GM23248 (cell line): ENCODE measurements around the gene CLDN10. TPM values are rescaled to one million over a fixed set of nuclear protein-coding genes. Genes with fewer than 3 reads are reported as not detected.
"Not testable (repeated sequence)": the region's sequence is repeated elsewhere in the genome, so short reads cannot be mapped to it uniquely, and the experiment has no call there.

Source experiments
- DNase-seq: peaks from one replicate; pipeline ENCODE4 v3.0.0-alpha.2; 2015
- H2AFZ ChIP-seq: fragments of 200-600 bp; sonication (generic); 2 replicates; pipeline ENCODE4 v1.6.1; 2016; ENCODE audit warnings: antibody characterized with exemption
- H3F3A ChIP-seq: fragments of 200-600 bp; sonication (generic); 2 replicates; pipeline ENCODE4 v1.6.1; 2016; ENCODE audit warnings: mild to moderate bottlenecking, antibody characterized with exemption, mixed run types; ENCODE audit not compliant: insufficient read depth
- H3K27ac ChIP-seq: fragments of 200-600 bp; sonication (generic); 2 replicates; pipeline ENCODE4 v1.5.1; 2016; ENCODE audit warnings: mild to moderate bottlenecking
- H3K27me3 ChIP-seq: fragments of 200-600 bp; sonication (generic); replicated peaks from 2 replicates; pipeline ENCODE4 v1.6.1; 2016; ENCODE audit warnings: mild to moderate bottlenecking; ENCODE audit not compliant: insufficient read depth
- H3K36me3 ChIP-seq: fragments of 200-600 bp; sonication (generic); 2 replicates; pipeline ENCODE4 v1.6.1; 2016; ENCODE audit warnings: low read depth, mild to moderate bottlenecking
- H3K4me1 ChIP-seq: fragments of 200-600 bp; sonication (generic); 2 replicates; pipeline ENCODE4 v1.6.1; 2016; ENCODE audit warnings: mild to moderate bottlenecking; ENCODE audit not compliant: insufficient read depth
- H3K4me2 ChIP-seq: fragments of 200-600 bp; sonication (generic); one replicate; pipeline ENCODE4 v1.6.1; 2016; ENCODE audit warnings: mild to moderate bottlenecking; ENCODE audit not compliant: unreplicated experiment
- H3K4me3 ChIP-seq: fragments of 200-600 bp; sonication (generic); 2 replicates; pipeline ENCODE4 v1.5.1; 2016; ENCODE audit warnings: mild to moderate bottlenecking
- H3K79me2 ChIP-seq: fragments of 200-600 bp; sonication (generic); 2 replicates; pipeline ENCODE4 v1.6.1; 2016; ENCODE audit warnings: mild to moderate bottlenecking; ENCODE audit not compliant: insufficient read depth
- H3K9ac ChIP-seq: fragments of 200-600 bp; sonication (generic); 2 replicates; pipeline ENCODE4 v1.6.1; 2016; ENCODE audit warnings: mild to moderate bottlenecking
- H3K9me2 ChIP-seq: fragments of 200-600 bp; sonication (generic); 2 replicates; pipeline ENCODE4 v1.6.1; 2016; ENCODE audit warnings: mixed run types, mild to moderate bottlenecking, moderate library complexity; ENCODE audit not compliant: insufficient read depth
- H3K9me3 ChIP-seq: fragments of 200-600 bp; sonication (generic); one replicate; pipeline ENCODE4 v1.6.1; 2017; ENCODE audit warnings: low read depth
- H4K20me1 ChIP-seq: fragments of 200-600 bp; sonication (generic); 2 replicates; pipeline ENCODE4 v1.6.0; 2016; ENCODE audit not compliant: insufficient read depth
- EZH2 ChIP-seq: fragments of 200-600 bp; sonication (generic); IDR thresholded peaks from 2 replicates; pipeline ENCODE4 v1.6.1; 2018; ENCODE audit warnings: antibody characterized with exemption, mild to moderate bottlenecking; ENCODE audit not compliant: insufficient read depth, poor library complexity, severe bottlenecking
- EZH2phosphoT487 ChIP-seq: fragments of 200-600 bp; sonication (generic); IDR thresholded peaks from 2 replicates; pipeline ENCODE4 v1.6.1; 2018; ENCODE audit warnings: antibody characterized with exemption, moderate library complexity, mild to moderate bottlenecking, low read depth; ENCODE audit not compliant: insufficient read depth
- WGBS, 2 experiments: methylation state at CpG; one replicate each; pipeline ENCODE4 v1.1.6; 2015 to 2017; ENCODE audit warnings: low lambda C conversion rate in 2 of 2, low coverage in 1 of 2; ENCODE audit errors: missing lambda C conversion rate in 2 of 2; 5-methylcytosine and 5-hydroxymethylcytosine counted together
- in situ Hi-C: fragments of 300-500 bp; cut with MboI; formaldehyde crosslinking; loops from 2 replicates; pipeline ENCODE4 v1.15.0; 2020
- polyA plus RNA-seq: library from polyadenylated mRNA; unstranded; fragments of >200 nt; fragmentation: Nextera tagmentation; extraction: Ambion mirVana; gene quantifications from 2 replicates; pipeline ENCODE4 v1.2.1, GENCODE V29; 2016
- total RNA-seq: library from RNA; depleted of rRNA; stranded (reverse); fragments of >200 nt; shearing (Covaris generic); gene quantifications from 2 replicates; pipeline ENCODE4 v1.2.3, GENCODE V29; 2014

The CLDN10 gene
- total and polyA plus RNA-seq, 2 experiments from 2014 or later: 0.20 TPM; not detected in 1

DNA sequence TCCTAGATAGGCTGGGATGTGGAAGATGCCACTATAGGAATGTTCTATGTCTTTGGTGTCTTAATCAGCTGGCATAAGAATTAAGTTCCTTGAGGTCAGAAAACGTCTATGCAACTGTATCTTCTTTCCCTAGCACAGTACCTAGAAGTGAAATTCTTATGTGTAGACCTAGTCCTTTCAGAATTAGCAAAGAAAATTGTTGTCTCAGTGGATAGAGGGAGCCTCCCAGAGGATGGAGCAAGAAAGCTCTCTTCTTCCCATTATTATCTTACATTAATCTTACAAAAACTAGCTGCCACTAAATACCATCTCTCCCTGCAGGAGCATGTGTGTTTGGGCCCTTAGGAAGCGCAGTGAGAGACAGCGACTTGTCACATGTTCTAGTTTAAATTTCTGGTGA is 11.6 kb downstream of the CLDN10 start:
- Histone ChIP-seq H3K9me2 (no peaks in the 10 kb centered on the region), H3K36me3 (no peaks in the 10 kb centered on the region), H3K9me3 (no peaks in the 10 kb centered on the region), H2AFZ (no peak overlapping the region), H4K20me1 (no peaks in the 10 kb centered on the region), H3K79me2 (no peaks in the 10 kb centered on the region), H3K4me3 (no peak overlapping the region), H3K9ac (no peak overlapping the region), H3F3A (0 out of 2 replicates have a peak, but pooled peaks cover 16% of the 10 kb centered on the region), H3K4me2 (no peak overlapping the region), H3K4me1 (peaks cover 5% of the 10 kb centered on the region; the same call in 1 of the 2 replicates), H3K27ac (no peak overlapping the region), H3K27me3 (peaks cover 33% of the 10 kb centered on the region)
- 6 to 17% methylated on average over 3 of the region's 3 CpGs for WGBS, 2 experiments
- no peak for TF ChIP-seq EZH2phosphoT487
- TF ChIP-seq EZH2: no peak
- no peak for DNase-seq
- in situ Hi-C loops: no loop called here

DNA sequence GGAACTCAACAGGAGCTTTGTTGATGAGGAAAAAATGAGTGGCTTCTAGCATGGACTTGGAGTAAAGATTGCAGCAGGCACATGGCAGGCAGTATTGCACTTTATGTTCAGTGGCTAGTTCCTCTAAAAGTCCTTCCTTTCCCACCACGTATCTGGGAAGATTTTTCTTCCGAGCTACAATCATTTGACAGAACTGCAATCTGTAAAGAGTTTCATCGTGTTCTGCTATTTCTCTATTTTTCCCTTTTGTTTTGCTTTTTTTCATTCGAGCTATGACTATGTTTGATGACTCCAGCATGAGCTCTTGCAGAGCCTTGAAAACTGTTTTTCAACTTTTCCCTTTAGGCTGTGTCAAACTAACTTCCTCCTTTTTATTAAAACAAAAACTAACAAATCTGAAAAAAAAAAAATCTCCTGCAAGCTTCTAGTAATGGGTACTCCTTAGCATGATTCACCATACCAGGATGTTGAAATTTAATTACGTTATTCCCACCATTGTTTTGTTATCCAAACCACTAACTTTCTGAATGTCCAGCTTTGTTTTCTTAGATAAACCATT is 12.3 kb downstream of the CLDN10 start:
- no peak overlapping the region for H3K27ac ChIP-seq
- H3K4me2 ChIP-seq: no peak overlapping the region
- in situ Hi-C loops: no loop called here
- DNase-seq: peak; percentile 58
- no peak overlapping the region for H3K4me3 ChIP-seq
- no peaks in the 10 kb centered on the region for H3K36me3 ChIP-seq
- H4K20me1 ChIP-seq: no peaks in the 10 kb centered on the region
- no peak overlapping the region for H2AFZ ChIP-seq
- peaks cover 27% of the 10 kb centered on the region for H3K27me3 ChIP-seq
- no peaks in the 10 kb centered on the region for H3K9me2 ChIP-seq
- no peaks in the 10 kb centered on the region for H3K9me3 ChIP-seq
- H3F3A ChIP-seq: 0 out of 2 replicates have a peak, but pooled peaks cover 16% of the 10 kb centered on the region
- 50 to 56% methylated on average over 5 of the region's 5 CpGs for WGBS, 2 experiments
- TF ChIP-seq EZH2 (no peak), EZH2phosphoT487 (no peak)
- no peak overlapping the region for H3K9ac ChIP-seq
- H3K4me1 ChIP-seq: peaks cover 5% of the 10 kb centered on the region; the same call in 1 of the 2 replicates
- H3K79me2 ChIP-seq: no peaks in the 10 kb centered on the region

DNA sequence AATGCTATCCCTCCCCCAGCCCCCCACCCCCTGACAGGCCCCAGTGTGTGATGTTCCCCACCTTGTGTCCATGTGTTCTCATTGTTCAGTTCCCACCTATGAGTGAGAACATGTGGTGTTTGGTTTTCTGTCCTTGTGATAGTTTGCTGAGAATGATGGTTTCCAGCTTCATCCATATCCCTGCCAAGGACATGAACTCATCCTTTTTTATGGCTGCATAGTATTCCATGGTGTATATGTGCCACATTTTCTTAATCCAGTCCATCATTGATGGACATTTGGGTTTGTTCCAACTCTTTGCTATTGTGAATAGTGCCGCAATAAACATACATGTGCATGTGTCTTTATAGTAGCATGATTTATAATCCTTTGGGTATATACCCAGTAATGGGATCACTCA is 13.2 kb downstream of the CLDN10 start:
- peaks cover 18% of the 10 kb centered on the region; the same call in 1 of the 2 replicates for H3K27me3 ChIP-seq
- H3K4me1 ChIP-seq, H3K9ac ChIP-seq, H3K9me3 ChIP-seq, H3K36me3 ChIP-seq, H3K27ac ChIP-seq, H3K9me2 ChIP-seq, in situ Hi-C loops, H4K20me1 ChIP-seq, H3K79me2 ChIP-seq, H3K4me2 ChIP-seq, H2AFZ ChIP-seq, H3K4me3 ChIP-seq, DNase-seq: not testable (repeated sequence)
- 63 to 79% methylated on average over 1 of the region's 1 CpG for WGBS, 2 experiments
- 0 out of 2 replicates have a peak, but pooled peaks cover 16% of the 10 kb centered on the region for H3F3A ChIP-seq

DNA sequence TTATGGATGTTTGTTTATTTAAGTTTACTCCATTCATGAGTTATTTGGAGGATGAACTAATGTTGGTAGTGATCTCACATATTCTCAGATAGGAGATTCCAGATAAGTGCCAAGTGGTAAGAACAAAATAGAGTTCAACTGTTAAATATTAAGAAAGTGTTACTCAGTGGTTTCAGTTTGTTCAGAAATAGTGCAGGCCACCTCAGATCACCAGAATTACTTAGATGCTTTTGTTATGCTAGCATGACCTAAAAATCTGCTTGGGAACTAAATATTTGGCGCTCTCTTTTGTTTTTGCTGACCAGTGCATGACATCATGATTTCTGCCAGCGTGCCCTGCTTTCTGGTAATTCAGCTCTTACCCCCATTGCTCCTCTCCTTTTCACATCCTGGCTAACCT is 15.6 kb downstream of the CLDN10 start:
- H3K9me2 ChIP-seq: no peaks in the 10 kb centered on the region
- H2AFZ ChIP-seq: no peak overlapping the region
- H3K36me3 ChIP-seq: no peaks in the 10 kb centered on the region
- WGBS, 2 experiments: 83 to 90% methylated on average over 2 of the region's 2 CpGs
- 0 out of 2 replicates have a peak, but pooled peaks cover 16% of the 10 kb centered on the region for H3F3A ChIP-seq
- no peak overlapping the region for H3K27ac ChIP-seq
- TF ChIP-seq EZH2: no peak
- TF ChIP-seq EZH2phosphoT487: no peak
- H3K27me3 ChIP-seq: peaks cover 10% of the 10 kb centered on the region; the same call in 1 of the 2 replicates
- H4K20me1 ChIP-seq: no peaks in the 10 kb centered on the region
- no peak overlapping the region for H3K4me2 ChIP-seq
- DNase-seq: no peak
- in situ Hi-C loops: no loop called here
- H3K4me3 ChIP-seq: no peak overlapping the region
- H3K9me3 ChIP-seq: no peaks in the 10 kb centered on the region
- no peaks in the 10 kb centered on the region for H3K79me2 ChIP-seq
- H3K9ac ChIP-seq: no peak overlapping the region
- H3K4me1 ChIP-seq: peaks cover 5% of the 10 kb centered on the region; the same call in 1 of the 2 replicates
